NCI-H2171 treated with DMSO at 0.1 percent for 48 hours (cell line): ENCODE measurements around the gene TYROBP.
A peak's percentile ranks its signal among the peaks of the same experiment; 100 is the strongest.
"Not testable (repeated sequence)": the region's sequence is repeated elsewhere in the genome, so short reads cannot be mapped to it uniquely, and the experiment has no call there.

Experiments used
- DNase-seq: peaks from one replicate; lab custom pipeline; 2025; lab: John Stamatoyannopoulos, UW

The TYROBP gene

GRCh38 chr19:35870124-35870736 lies 37.9 kb downstream of the TYROBP start:
- not testable (repeated sequence) for DNase-seq

GRCh38 chr19:35869327-35870123 lies 38.6 kb downstream of the TYROBP start:
- peak; percentile 95 for DNase-seq

GRCh38 chr19:35868823-35869326 lies 39.2 kb downstream of the TYROBP start:
- DNase-seq = no peak

- peak; percentile 61 for DNase-seq
Measured at GRCh38 chr19:35868172-35868822, 39.8 kb downstream of the TYROBP start, which contains the start of gene APLP1. Gene APLP1 (plus strand): TSS chr19:35868574. CDS start chr19:35868637, 63 bp downstream.

GRCh38 chr19:35863018-35863417 lies 45.1 kb downstream of the TYROBP start:
- DNase-seq = no peak

GRCh38 chr19:35862528-35862927 lies 45.6 kb downstream of the TYROBP start:
- DNase-seq = no peak

GRCh38 chr19:35861640-35862160 lies 46.4 kb downstream of the TYROBP start:
- no peak for DNase-seq

- no peak for DNase-seq
Measured at GRCh38 chr19:35860818-35861639, 47.1 kb downstream of the TYROBP start.

GRCh38 chr19:35860436-35860817 lies 47.7 kb downstream of the TYROBP start:
- no peak for DNase-seq

GRCh38 chr19:35859414-35859813 lies 48.7 kb downstream of the TYROBP start:
- DNase-seq = no peak

- DNase-seq = no peak
Measured at GRCh38 chr19:35858311-35858710, 49.8 kb downstream of the TYROBP start.

GRCh38 chr19:35856546-35857149 lies 51.4 kb downstream of the TYROBP start, which contains the start of gene KIRREL2:
Gene KIRREL2 (plus strand): TSS chr19:35856911. CDS start chr19:35857120, 209 bp downstream.
- DNase-seq = peak; percentile 72
